Measurements from ENCODE around the gene KIFC3.
"Not testable (repeated sequence)": the region's sequence is repeated elsewhere in the genome, so short reads cannot be mapped to it uniquely, and the experiment has no call there.

Gene KIFC3

DNA sequence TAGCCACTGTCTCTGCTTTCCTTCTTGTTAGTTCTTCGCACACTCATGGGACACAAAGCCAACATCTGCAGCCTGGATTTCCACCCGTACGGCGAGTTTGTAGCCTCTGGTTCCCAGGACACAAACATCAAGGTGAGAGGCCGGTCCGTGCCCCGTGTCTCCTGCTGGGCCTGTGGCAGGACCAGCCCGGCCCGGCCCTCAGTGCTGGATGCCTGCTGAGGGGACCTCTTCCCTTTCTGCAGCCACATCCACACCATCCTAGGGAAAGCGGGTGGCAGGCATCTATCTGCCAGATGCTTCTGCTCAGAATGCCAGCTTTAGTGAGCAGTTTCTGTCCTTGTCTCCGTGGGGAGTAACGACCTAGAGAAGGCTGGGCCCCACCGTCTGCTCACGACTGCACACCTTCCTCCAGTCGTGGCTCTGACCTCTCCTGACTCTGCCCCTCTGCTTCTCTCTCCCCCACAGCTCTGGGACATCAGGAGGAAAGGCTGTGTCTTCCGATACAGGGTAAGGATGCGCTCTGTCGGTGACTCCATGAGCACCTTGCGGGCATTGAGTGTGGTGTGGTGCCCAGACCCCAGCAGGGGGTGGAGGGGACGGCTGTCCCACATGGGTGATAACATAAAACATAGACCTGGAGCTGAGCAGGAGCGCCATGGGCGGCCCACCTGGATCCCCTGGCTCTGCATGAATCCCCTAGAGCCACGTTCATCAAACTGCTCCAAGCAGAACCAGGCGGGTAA lies 51.3 kb downstream of the KIFC3 start:
- no peak for DNase-seq

GRCh38 chr16:57749856-57750452 lies 52.3 kb downstream of the KIFC3 start:
- no peak for DNase-seq

GRCh38 chr16:57749101-57749692 lies 53.1 kb downstream of the KIFC3 start:
- DNase-seq, result no peak

DNA sequence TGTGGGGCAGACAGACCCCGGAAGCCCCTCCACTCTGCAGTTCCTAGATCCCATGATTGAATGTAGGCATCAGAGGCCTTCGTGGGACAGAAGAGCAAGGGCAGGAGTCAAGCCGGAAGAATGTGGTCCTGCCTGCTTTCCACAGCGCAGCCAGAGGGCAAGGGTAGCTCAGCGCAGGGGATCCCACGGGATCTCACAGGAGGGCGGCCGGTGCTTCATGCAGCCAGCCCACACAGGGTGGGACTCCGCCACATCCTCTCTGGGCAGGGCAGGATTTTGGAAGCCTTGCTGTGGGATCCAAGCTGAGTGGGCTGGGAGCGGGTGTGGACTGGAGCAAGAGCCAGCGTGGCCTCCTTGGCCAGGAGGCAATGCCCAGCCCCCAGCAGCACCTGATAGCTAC lies 53.7 kb downstream of the KIFC3 start:
- no peak for DNase-seq

DNA sequence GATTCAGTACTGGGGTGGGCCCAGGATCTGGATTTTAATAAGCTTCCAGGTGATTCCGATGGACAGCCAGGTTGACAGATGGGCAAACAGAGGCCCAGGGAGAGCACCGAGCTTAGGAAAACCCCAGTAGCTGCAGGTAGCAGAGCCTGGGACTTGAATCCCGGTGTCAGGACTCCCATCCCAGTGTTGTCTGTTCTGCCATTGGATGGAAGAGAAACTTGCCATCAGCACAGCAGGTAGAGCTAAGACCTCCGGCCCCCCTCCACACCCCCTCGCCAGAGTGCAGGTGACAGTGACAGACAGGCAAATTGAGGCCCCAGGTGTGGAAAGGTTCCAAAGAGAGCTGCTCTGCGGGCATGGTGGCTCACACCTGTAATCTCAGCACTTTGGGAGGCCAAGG lies 54.3 kb downstream of the KIFC3 start:
- DNase-seq, result no peak

GRCh38 chr16:57747496-57747895 lies 54.8 kb downstream of the KIFC3 start:
- DNase-seq, result no peak

DNA sequence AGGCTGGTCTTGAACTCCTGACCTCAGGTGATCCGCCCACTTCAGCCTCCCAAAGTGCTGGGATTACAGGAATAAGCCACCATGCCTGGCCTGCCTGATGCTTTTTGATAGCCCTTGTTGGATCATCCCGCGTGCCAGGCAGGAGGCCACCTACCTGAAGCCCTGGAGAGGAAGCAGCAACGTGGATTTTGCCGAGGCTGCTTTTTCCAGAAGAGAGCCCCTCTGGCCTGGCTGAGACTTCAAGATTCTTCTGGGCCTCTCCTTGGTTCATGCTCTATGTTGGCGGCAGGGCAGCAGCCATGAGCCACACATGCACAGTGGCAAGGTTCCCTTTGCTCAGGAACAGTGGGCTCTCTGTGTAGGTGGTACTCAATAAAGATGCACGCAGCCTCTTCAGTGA lies 55.2 kb downstream of the KIFC3 start:
- DNase-seq, result no peak

GRCh38 chr16:57746316-57746715 lies 56.0 kb downstream of the KIFC3 start:
- not testable (repeated sequence) for DNase-seq

DNA sequence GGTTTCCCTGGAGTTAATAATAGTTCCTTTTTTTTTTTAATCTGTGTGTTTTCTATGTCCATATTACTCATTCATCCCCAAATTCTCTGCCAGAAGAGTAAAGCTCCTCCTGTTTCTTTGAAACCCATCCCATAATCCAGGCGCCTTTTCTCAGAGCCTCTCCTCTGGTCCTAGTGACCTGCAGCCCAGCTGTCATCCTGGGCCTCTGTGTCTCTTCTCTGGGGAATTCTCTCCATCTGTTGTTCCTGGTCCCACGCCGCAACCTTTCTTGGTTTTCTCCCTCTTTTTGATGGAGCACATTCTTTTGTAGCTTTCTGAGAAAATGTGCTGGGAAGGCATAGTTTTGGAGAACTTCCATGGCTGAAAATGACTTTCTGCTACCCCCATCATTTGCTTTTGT lies 56.5 kb downstream of the KIFC3 start:
- no peak for DNase-seq

DNA sequence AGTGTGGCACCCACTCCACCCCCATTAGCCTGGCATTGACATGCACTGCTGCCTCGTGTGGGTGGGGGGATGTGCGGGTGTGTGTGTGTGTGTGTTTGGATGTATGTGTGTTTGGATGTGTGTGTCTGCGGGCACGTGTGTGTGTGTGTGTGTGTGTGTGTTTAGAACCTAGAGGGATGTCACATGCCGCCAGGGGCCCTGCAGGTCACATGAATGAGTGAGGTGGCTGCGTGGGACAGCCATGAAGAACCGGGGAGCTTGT lies 57.7 kb downstream of the KIFC3 start:
- DNase-seq, result no peak

DNA sequence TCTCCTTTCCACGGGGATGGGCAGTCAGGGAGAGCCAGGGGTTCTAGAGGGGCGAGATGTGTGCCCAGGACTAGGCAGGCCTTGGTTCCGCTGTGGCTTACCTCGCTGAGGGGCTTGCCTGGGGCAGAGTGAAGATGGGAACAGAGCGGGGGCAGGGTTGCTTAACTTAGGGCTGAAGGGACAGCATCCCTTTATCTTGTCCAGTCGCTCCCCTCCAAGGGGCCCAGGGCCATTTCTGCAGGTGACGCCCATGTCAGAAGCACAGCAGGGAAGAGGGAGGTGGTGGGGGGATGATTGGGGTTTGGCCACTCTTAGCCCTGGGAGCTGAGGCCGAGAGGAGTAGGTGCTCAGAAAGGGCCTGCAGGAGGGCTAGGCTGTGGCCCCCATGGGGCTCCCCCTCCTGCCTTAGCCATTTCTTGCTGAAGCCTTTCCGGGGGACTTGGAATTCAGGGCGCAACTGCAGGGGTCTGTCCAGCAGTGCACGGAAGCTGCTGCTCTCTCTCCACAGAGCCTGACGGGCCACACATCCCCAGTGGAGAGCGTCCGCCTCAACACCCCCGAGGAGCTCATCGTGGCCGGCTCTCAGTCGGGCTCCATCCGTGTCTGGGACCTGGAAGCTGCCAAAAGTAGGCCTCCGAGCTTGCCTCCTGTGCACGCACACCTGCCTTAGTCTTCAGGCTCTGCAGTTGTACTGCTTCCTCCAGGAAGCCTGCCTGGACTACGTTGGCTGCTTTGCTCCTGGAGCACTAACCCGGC lies 58.2 kb downstream of the KIFC3 start:
- DNase-seq, result no peak

GRCh38 chr16:57743458-57743857 lies 58.8 kb downstream of the KIFC3 start:
- DNase-seq, result no peak

DNA sequence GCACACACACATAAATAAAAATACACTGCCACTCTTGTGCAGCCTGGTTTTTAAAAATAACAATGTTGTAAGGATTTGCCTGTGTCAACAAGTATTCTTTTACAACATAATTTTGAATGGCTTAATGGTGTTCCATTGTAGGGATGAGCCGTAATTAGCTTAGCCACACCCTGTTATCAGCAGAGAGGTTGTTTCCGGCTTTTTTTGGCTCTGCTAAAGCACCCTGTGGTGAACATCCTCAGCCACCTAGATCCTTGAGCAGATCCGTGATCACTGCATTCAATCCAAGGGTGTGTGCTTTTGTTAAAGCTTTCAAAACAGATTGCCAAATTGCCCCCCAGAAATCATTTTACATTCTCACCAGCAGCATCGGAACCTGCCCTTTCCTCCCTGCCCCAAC lies 59.7 kb downstream of the KIFC3 start:
- no peak for DNase-seq

DNA sequence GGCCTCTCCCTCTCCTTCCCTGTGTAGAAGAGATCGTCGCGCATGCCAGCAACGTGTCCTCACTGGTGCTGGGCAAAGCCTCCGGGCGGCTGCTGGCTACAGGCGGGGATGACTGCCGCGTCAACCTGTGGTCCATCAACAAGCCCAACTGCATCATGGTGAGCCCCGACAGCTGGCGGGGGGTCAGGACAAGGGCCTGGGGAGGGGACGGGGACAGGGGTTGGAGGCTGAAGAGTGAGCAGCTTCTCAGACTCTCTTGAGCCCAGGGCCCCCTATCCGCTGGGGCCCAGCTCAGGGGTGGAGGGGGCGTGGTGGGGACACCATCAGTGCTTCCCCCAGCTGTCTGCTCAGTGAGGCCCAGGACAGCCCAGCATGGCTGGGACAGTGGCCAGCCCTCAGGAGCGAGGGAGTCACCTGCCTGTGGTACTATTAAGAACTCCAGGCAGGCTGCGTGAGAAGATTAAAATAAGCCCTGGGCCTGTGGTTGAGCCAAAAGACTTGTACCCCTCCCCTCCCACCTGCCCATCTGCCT lies 60.6 kb downstream of the KIFC3 start:
- no peak for DNase-seq

DNA sequence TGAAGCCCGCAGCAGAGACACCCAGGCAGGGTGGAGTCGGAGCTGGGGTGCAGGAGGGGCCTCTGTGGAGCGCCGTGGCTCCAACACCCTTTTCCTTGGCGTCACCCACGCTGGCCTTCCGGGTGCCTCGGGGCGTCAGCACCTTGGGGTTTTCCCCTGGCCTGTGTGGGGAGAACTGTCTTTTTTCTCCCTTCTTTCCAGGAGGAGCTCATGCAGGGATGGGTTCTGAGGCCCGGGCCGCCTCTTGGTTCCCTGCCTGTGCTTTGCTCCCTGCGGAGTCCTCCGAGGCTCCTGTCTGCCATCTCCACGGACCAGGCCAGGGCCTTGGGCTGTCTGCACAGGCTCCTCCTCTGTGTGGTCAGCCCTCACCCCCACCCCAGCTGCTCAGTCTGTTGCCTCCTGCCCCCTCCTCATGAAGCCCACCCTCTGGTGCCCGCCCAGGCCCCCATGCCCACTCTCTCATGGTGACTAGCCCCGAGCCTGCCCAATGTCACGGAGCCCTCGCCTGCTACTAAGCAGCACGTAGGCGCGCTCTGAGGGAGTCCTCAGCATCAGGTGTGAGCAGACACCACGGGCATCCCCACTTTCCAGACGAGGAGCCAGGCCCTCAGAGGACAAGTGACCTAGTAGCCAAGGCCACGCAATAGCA lies 61.7 kb downstream of the KIFC3 start:
- DNase-seq, result no peak

DNA sequence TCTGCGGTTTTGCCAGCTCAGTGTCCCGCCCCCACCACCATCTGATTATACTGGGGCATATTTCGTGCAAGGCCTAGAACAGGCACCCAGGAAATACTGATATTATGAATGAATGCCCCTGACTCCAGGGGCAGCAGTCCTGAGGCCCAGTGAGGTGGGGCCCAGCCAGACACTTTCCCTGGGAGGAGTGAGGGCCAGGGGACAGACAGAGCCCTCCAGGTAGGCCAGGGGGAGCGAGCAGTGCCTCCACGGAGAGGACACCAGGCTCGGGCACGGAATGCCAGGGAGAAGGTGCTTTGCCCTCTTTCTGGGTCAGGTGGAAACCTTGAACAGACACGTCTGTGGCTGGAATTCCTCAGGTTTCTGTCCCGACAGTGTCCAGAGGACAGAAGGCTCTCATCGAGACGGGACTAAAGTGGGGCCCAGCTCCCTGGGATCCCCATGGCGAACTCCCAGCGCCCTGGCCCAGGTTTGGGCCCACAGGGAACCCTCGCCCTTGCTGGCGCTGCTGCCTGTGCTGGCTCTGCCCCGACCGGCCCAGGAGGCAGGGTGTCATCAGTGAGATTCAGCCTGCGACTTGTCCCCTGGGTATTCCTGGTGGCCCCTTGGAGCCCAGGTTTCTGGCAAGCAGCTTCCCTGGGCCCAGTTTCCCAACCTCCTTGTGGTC lies 62.4 kb downstream of the KIFC3 start:
- no peak for DNase-seq

- no peak for DNase-seq
Measured at GRCh38 chr16:57738844-57739243, 63.4 kb downstream of the KIFC3 start.

DNA sequence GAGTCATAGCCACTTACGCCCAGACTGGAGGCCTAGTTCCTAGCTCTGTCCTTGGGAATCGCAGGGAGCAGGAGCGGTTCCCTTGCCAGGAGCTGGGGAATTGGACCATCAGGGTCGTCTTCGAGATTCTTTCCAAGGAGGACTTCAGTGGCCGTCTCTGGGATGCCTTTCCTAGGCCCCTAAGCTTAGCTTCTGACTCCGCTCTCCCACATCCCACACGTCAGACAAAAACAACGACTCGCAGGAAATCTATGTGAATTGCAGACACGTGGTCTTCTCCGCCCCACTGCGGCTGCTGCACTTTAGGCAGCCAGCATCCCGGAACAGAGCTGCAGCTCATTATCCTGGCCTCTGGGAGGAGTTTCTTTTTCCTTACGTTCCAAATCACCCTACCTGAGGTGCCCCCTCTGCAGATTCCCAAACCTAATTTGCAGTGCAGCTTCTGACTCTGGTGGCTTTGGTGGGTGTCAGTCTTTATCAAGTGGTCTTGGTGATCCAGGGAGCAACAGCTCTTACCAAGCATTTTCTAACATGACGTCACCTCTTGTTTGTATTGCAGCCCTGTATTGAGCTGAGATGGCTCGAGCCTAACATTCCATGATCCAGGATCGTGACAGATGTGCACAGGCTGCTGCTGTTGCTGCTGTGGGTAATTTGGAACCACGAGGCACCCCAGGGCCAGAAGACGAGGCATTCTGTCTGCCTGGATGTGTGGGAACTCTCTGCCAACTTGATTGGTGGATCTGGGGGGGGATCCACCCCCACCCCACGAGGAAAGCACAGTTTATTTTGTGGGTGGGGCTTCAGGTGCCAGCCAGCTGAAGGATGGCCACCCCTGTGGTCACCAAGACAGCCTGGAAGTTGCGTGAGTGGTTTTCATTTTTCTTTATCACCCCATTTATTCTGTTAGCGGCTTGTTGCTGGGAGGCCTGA lies 65.6 kb downstream of the KIFC3 start:
- peak; percentile 37 for DNase-seq

- DNase-seq, result no peak
Measured at GRCh38 chr16:57735755-57736418, 66.4 kb downstream of the KIFC3 start, which contains the start of gene KATNB1. Gene KATNB1 (plus strand): TSS chr16:57735770. CDS start chr16:57737244, 1,474 bp downstream.

GRCh38 chr16:57734925-57735754 lies 67.2 kb downstream of the KIFC3 start:
- DNase-seq, result peak; percentile 99

Data from stimulated activated naive CD4-positive, alpha-beta T cell treated with Interleukin-2 at 50 U/mL for 16 hours (primary cell).